HEK293 (cell line): ENCODE measurements around the gene ADAMTS16.

Experiments
- CTCF ChIA-PET: fragments of 350-600 bp; formaldehyde crosslinking; extraction: SDS; loops from one replicate; lab custom pipeline; 2021; ENCODE audit warnings: antibody characterized with exemption; lab: Yijun Ruan, JAX
- POLR2A ChIA-PET: fragments of 300-600 bp; formaldehyde crosslinking; extraction: SDS; loops from one replicate; lab custom pipeline; 2020; ENCODE audit warnings: antibody characterized with exemption, inconsistent platforms; lab: Yijun Ruan, JAX
- H3K27ac ChIP-seq: fragments of 200-500 bp; sonication (Bioruptor generic); 2 replicates; pipeline ENCODE4 v1.5.1; 2014; ENCODE audit warnings: low read depth, low read length, control low read depth, inconsistent platforms; ENCODE audit errors: extremely low read depth
- H3K36me3 ChIP-seq, 2 experiments: fragments of 200-500 bp in 1 of 2; sonication (Bioruptor generic) in 1 of 2; 1 replicate in 1 of 2; 2 replicates in 1 of 2; pipeline ENCODE4 v1.5.1; 2014 to 2017; ENCODE audit warnings: inconsistent platforms in 2 of 2, low read length in 2 of 2; ENCODE audit not compliant: control insufficient read depth in 2 of 2, insufficient read depth in 1 of 2
- H3K4me1 ChIP-seq: fragments of 200-500 bp; sonication (Bioruptor generic); 2 replicates; pipeline ENCODE4 v1.5.1; 2014; ENCODE audit warnings: mild to moderate bottlenecking, low read length, inconsistent platforms; ENCODE audit not compliant: control insufficient read depth, insufficient read depth
- H3K4me3 ChIP-seq: 2 replicates; pipeline ENCODE4 v1.5.1; 2011; ENCODE audit warnings: low read depth, mild to moderate bottlenecking, control low read depth, low read length, moderate library complexity
- H3K9me3 ChIP-seq: fragments of 200-500 bp; sonication (Bioruptor generic); 2 replicates; pipeline ENCODE4 v1.5.1; 2014; ENCODE audit warnings: low read depth, low read length, inconsistent platforms; ENCODE audit not compliant: control insufficient read depth, insufficient read depth
- BCL11A ChIP-seq: fragments of 450-650 bp; formaldehyde crosslinking; IDR thresholded peaks from 2 replicates; pipeline ENCODE4 v1.5.1; 2016; ENCODE audit warnings: low read depth, missing biosample characterization, missing genetic modification characterization
- KLF16 ChIP-seq: fragments of 450-650 bp; formaldehyde crosslinking; IDR thresholded peaks from 2 replicates; pipeline ENCODE4 v1.5.1; 2017; ENCODE audit warnings: missing biosample characterization, missing genetic modification characterization
- KLF9 ChIP-seq: fragments of 450-650 bp; formaldehyde crosslinking; IDR thresholded peaks from 2 replicates; pipeline ENCODE4 v1.5.1; 2016; ENCODE audit warnings: missing biosample characterization, missing genetic modification characterization, low read depth
- SCRT2 ChIP-seq: fragments of 450-650 bp; formaldehyde crosslinking; IDR thresholded peaks from 2 replicates; pipeline ENCODE4 v1.5.1; 2016; ENCODE audit warnings: missing biosample characterization, missing genetic modification characterization
- ZBTB17 ChIP-seq: fragments of 450-650 bp; formaldehyde crosslinking; IDR thresholded peaks from 2 replicates; pipeline ENCODE4 v1.5.1; 2016; ENCODE audit warnings: missing biosample characterization, missing genetic modification characterization
- ZFP41 ChIP-seq: fragments of 450-650 bp; formaldehyde crosslinking; IDR thresholded peaks from 2 replicates; pipeline ENCODE4 v1.5.1; 2016; ENCODE audit warnings: missing biosample characterization, missing genetic modification characterization, borderline replicate concordance
- ZNF133 ChIP-seq: fragments of 450-650 bp; formaldehyde crosslinking; IDR thresholded peaks from 2 replicates; pipeline ENCODE4 v1.5.1; 2016; ENCODE audit warnings: missing biosample characterization, missing genetic modification characterization
- ZNF175 ChIP-seq: fragments of 450-650 bp; formaldehyde crosslinking; IDR thresholded peaks from 2 replicates; pipeline ENCODE4 v1.5.1; 2016; ENCODE audit warnings: missing biosample characterization, missing genetic modification characterization
- ZNF211 ChIP-seq: fragments of 450-650 bp; formaldehyde crosslinking; IDR thresholded peaks from 2 replicates; pipeline ENCODE4 v1.5.1; 2016; ENCODE audit warnings: low read depth, missing biosample characterization, missing genetic modification characterization
- ZNF23 ChIP-seq: fragments of 450-650 bp; formaldehyde crosslinking; IDR thresholded peaks from 2 replicates; pipeline ENCODE4 v1.5.1; 2016; ENCODE audit warnings: missing biosample characterization, missing genetic modification characterization, borderline replicate concordance
- ZNF341 ChIP-seq: fragments of 450-650 bp; formaldehyde crosslinking; IDR thresholded peaks from 2 replicates; pipeline ENCODE4; 2016; ENCODE audit warnings: low read depth, missing biosample characterization, missing genetic modification characterization
- ZNF391 ChIP-seq: fragments of 450-650 bp; formaldehyde crosslinking; IDR thresholded peaks from 2 replicates; pipeline ENCODE4 v1.5.1; 2016; ENCODE audit warnings: low read depth, missing biosample characterization, missing genetic modification characterization, borderline replicate concordance
- ZNF670 ChIP-seq: fragments of 450-650 bp; formaldehyde crosslinking; IDR thresholded peaks from 2 replicates; pipeline ENCODE4 v1.5.1; 2016; ENCODE audit warnings: missing biosample characterization, missing genetic modification characterization, low read depth
- ZNF76 ChIP-seq: fragments of 450-650 bp; formaldehyde crosslinking; IDR thresholded peaks from 2 replicates; pipeline ENCODE4; 2016; ENCODE audit warnings: low read depth, missing biosample characterization, missing genetic modification characterization, borderline replicate concordance
- ZNF837 ChIP-seq: fragments of 450-650 bp; formaldehyde crosslinking; IDR thresholded peaks from 2 replicates; pipeline ENCODE4 v1.5.1; 2016; ENCODE audit warnings: missing biosample characterization, missing genetic modification characterization
- ZNF843 ChIP-seq: fragments of 450-650 bp; formaldehyde crosslinking; IDR thresholded peaks from 2 replicates; pipeline ENCODE4 v1.5.1; 2016; ENCODE audit warnings: missing biosample characterization, missing genetic modification characterization
- TF ChIP-seq, protein P1 (sequence below): fragments of 450-650 bp; formaldehyde crosslinking; IDR thresholded peaks from 2 replicates; pipeline ENCODE4 v1.5.1; 2016; ENCODE audit warnings: missing biosample characterization, missing genetic modification characterization
- TF ChIP-seq, protein P2 (sequence below): fragments of 450-650 bp; formaldehyde crosslinking; IDR thresholded peaks from 2 replicates; pipeline ENCODE4 v1.5.1; 2017; ENCODE audit warnings: missing biosample characterization, missing genetic modification characterization
- TF ChIP-seq, protein P3 (sequence below): fragments of 450-650 bp; formaldehyde crosslinking; IDR thresholded peaks from 2 replicates; pipeline ENCODE4 v1.5.1; 2017; ENCODE audit warnings: missing biosample characterization, missing genetic modification characterization
- TF ChIP-seq, protein P4 (sequence below): fragments of 450-650 bp; formaldehyde crosslinking; IDR thresholded peaks from 2 replicates; pipeline ENCODE4 v1.5.1; 2016; ENCODE audit warnings: missing biosample characterization, missing genetic modification characterization
- TF ChIP-seq, protein P5 (sequence below): fragments of 450-650 bp; formaldehyde crosslinking; IDR thresholded peaks from 2 replicates; pipeline ENCODE4 v1.5.1; 2016; ENCODE audit warnings: missing biosample characterization, missing genetic modification characterization
- TF ChIP-seq, protein P6 (sequence below): fragments of 450-650 bp; formaldehyde crosslinking; IDR thresholded peaks from 2 replicates; pipeline ENCODE4 v1.5.1; 2016; ENCODE audit warnings: missing biosample characterization, missing genetic modification characterization, borderline replicate concordance

The ADAMTS16 gene

DNA sequence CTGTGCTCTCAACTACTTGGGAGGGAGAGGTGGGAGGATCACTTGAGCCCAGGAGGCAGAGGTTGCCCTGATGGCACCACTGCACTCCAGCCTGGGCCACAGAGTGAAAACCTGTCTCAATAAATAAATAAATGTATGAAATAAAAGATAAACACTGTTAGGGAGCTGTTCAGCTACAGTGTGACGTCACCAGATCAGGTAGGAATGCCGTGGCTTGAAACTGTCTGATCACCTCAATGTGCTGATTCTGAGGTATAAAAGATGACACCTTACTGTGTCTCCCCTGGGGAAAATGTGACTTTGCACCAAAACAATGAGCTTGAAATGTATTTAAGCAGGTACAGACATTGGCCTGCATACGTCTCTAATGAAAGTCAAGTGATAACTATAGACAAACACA, 133.3 kb downstream of the ADAMTS16 start:
- TF ChIP-seq, protein P1, sequence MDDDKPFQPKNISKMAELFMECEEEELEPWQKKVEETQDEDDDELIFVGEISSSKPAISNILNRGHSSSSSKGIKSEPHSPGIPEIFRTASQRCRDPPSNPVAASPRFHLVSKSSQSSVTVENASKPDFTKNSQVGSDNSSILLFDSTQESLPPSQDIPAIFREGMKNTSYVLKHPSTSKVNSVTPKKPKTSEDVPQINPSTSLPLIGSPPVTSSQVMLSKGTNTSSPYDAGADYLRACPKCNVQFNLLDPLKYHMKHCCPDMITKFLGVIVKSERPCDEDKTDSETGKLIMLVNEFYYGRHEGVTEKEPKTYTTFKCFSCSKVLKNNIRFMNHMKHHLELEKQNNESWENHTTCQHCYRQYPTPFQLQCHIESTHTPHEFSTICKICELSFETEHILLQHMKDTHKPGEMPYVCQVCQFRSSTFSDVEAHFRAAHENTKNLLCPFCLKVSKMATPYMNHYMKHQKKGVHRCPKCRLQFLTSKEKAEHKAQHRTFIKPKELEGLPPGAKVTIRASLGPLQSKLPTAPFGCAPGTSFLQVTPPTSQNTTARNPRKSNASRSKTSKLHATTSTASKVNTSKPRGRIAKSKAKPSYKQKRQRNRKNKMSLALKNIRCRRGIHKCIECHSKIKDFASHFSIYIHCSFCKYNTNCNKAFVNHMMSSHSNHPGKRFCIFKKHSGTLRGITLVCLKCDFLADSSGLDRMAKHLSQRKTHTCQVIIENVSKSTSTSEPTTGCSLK (tag by site-specific recombination), result no peak
- TF ChIP-seq KLF16, result no peak
- TF ChIP-seq ZNF837 (tag by site-specific recombination), result no peak
- TF ChIP-seq, protein P2, sequence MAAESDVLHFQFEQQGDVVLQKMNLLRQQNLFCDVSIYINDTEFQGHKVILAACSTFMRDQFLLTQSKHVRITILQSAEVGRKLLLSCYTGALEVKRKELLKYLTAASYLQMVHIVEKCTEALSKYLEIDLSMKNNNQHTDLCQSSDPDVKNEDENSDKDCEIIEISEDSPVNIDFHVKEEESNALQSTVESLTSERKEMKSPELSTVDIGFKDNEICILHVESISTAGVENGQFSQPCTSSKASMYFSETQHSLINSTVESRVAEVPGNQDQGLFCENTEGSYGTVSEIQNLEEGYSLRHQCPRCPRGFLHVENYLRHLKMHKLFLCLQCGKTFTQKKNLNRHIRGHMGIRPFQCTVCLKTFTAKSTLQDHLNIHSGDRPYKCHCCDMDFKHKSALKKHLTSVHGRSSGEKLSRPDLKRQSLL (tag by site-specific recombination), result no peak
- TF ChIP-seq ZNF76, result no peak
- no peak for TF ChIP-seq ZBTB17 (tag by site-specific recombination)
- TF ChIP-seq ZNF341 (tag by site-specific recombination), result no peak
- TF ChIP-seq ZNF391 (tag by site-specific recombination), result no peak
- no peak for TF ChIP-seq ZFP41
- TF ChIP-seq ZNF670 (tag by site-specific recombination), result no peak
- Histone ChIP-seq H3K36me3 (no peaks in the 10 kb centered on the region), H3K4me3 (no peak overlapping the region), H3K9me3 (no peaks in the 10 kb centered on the region), H3K4me1 (peaks cover 9% of the 10 kb centered on the region), H3K27ac (no peak overlapping the region; the same call in 1 of the 2 replicates)
- ChIA-PET POLR2A (no interaction called here), CTCF (no interaction called here)

DNA sequence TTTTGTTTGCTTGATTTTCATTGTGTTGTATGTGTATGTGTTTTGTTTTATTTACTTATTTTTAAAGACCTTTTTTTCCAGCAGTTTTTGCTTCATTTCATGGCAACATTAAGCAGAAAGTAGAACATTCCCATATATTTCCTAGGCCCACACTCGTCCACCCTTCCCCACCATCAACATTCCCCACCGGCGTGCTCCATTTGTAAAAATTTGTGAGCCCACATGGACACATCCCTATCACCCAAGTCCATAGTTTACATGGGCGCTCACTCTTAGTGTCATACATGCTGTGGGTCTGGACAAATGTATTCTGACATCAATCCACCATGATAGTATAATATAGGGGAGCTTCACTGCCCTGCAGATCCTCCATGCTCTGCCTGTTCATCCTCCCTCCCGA, 133.8 kb downstream of the ADAMTS16 start:
- no peak overlapping the region for H3K4me3 ChIP-seq
- H3K27ac ChIP-seq, result no peak overlapping the region
- TF ChIP-seq, protein P3, sequence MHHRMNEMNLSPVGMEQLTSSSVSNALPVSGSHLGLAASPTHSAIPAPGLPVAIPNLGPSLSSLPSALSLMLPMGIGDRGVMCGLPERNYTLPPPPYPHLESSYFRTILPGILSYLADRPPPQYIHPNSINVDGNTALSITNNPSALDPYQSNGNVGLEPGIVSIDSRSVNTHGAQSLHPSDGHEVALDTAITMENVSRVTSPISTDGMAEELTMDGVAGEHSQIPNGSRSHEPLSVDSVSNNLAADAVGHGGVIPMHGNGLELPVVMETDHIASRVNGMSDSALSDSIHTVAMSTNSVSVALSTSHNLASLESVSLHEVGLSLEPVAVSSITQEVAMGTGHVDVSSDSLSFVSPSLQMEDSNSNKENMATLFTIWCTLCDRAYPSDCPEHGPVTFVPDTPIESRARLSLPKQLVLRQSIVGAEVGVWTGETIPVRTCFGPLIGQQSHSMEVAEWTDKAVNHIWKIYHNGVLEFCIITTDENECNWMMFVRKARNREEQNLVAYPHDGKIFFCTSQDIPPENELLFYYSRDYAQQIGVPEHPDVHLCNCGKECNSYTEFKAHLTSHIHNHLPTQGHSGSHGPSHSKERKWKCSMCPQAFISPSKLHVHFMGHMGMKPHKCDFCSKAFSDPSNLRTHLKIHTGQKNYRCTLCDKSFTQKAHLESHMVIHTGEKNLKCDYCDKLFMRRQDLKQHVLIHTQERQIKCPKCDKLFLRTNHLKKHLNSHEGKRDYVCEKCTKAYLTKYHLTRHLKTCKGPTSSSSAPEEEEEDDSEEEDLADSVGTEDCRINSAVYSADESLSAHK (tag by site-specific recombination), result no peak
- no peak for TF ChIP-seq KLF9 (tag by site-specific recombination)
- no peak for TF ChIP-seq ZNF211 (tag by site-specific recombination)
- TF ChIP-seq SCRT2 (tag by site-specific recombination), result no peak
- TF ChIP-seq, protein P4, sequence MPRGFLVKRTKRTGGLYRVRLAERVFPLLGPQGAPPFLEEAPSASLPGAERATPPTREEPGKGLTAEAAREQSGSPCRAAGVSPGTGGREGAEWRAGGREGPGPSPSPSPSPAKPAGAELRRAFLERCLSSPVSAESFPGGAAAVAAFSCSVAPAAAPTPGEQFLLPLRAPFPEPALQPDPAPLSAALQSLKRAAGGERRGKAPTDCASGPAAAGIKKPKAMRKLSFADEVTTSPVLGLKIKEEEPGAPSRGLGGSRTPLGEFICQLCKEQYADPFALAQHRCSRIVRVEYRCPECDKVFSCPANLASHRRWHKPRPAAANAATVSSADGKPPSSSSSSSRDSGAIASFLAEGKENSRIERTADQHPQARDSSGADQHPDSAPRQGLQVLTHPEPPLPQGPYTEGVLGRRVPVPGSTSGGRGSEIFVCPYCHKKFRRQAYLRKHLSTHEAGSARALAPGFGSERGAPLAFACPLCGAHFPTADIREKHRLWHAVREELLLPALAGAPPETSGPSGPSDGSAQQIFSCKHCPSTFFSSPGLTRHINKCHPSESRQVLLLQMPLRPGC (tag by site-specific recombination), result no peak
- TF ChIP-seq, protein P5, sequence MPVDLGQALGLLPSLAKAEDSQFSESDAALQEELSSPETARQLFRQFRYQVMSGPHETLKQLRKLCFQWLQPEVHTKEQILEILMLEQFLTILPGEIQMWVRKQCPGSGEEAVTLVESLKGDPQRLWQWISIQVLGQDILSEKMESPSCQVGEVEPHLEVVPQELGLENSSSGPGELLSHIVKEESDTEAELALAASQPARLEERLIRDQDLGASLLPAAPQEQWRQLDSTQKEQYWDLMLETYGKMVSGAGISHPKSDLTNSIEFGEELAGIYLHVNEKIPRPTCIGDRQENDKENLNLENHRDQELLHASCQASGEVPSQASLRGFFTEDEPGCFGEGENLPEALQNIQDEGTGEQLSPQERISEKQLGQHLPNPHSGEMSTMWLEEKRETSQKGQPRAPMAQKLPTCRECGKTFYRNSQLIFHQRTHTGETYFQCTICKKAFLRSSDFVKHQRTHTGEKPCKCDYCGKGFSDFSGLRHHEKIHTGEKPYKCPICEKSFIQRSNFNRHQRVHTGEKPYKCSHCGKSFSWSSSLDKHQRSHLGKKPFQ, result no peak
- TF ChIP-seq, protein P6, sequence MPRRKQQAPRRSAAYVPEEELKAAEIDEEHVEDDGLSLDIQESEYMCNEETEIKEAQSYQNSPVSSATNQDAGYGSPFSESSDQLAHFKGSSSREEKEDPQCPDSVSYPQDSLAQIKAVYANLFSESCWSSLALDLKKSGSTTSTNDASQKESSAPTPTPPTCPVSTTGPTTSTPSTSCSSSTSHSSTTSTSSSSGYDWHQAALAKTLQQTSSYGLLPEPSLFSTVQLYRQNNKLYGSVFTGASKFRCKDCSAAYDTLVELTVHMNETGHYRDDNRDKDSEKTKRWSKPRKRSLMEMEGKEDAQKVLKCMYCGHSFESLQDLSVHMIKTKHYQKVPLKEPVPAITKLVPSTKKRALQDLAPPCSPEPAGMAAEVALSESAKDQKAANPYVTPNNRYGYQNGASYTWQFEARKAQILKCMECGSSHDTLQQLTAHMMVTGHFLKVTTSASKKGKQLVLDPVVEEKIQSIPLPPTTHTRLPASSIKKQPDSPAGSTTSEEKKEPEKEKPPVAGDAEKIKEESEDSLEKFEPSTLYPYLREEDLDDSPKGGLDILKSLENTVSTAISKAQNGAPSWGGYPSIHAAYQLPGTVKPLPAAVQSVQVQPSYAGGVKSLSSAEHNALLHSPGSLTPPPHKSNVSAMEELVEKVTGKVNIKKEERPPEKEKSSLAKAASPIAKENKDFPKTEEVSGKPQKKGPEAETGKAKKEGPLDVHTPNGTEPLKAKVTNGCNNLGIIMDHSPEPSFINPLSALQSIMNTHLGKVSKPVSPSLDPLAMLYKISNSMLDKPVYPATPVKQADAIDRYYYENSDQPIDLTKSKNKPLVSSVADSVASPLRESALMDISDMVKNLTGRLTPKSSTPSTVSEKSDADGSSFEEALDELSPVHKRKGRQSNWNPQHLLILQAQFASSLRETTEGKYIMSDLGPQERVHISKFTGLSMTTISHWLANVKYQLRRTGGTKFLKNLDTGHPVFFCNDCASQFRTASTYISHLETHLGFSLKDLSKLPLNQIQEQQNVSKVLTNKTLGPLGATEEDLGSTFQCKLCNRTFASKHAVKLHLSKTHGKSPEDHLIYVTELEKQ, result no peak
- no peak for TF ChIP-seq ZNF175 (tag by site-specific recombination)
- no peak for TF ChIP-seq ZNF23 (tag by site-specific recombination)
- TF ChIP-seq ZNF843 (tag by site-specific recombination), result no peak
- TF ChIP-seq ZNF133 (tag by site-specific recombination), result no peak
- TF ChIP-seq BCL11A (tag by site-specific recombination), result no peak
- TF ChIP-seq ZNF391 (tag by site-specific recombination), result no peak
- H3K4me1 ChIP-seq, result peaks cover 9% of the 10 kb centered on the region
- ChIA-PET CTCF (no interaction called here), POLR2A (no interaction called here)
- H3K36me3 ChIP-seq, result no peaks in the 10 kb centered on the region
- no peaks in the 10 kb centered on the region for H3K9me3 ChIP-seq
